Stimulated activated CD4-positive, alpha-beta T cell treated with anti-CD3 and anti-CD28 coated beads, Interleukin-4, amount 100 ng/mL, for 48 hours (primary cell): ENCODE measurements around the gene BRINP2.

Experiments
- DNase-seq, 2 donors: peaks; one replicate each; pipeline ENCODE4 v3.0.0-alpha.2; 2020; ENCODE audit warnings: low read depth in 2 of 2

The BRINP2 gene

DNA sequence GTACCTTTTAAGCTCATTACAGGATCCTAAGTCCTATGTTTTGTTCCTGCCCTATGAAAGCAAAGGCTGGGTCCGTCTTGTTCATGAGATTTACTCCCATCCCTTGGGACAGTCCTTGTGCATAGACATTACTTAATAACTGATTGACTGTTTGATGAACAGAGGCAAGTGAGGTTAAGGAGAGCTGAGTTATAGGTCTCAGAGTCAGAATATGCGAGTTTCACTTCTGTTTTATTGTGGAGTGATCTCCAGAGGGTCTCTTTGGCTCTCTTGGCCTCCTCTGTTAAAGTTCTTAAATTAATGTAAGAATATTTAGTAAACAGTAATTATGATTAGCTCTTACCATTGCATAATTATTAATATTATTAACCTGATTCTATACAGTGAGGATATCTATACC lies 52.6 kb downstream of the BRINP2 start:
- DNase-seq: no peak

- no peak for DNase-seq
Observed at GRCh38 chr1:177227978-177228692, 57.4 kb downstream of the BRINP2 start.

GRCh38 chr1:177228693-177229065 lies 57.9 kb downstream of the BRINP2 start:
- no peak for DNase-seq

DNA sequence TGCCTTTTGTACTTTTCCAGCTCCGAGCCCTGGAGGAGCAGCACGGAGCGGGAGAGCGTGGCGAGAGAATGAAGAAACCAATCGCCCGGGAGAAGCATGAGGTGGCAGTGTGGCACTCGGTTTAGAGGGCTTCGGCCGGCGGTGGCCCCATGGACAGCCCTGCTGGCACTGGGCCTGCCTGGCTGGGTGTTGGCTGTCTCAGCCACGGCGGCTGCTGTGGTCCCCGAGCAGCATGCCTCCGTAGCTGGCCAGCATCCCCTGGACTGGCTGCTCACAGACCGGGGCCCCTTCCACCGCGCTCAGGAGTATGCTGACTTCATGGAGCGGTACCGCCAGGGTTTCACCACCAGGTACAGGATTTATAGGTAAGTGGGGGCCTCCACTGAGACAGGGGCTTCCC lies 59.0 kb downstream of the BRINP2 start:
- no peak for DNase-seq

- no peak for DNase-seq
Observed at GRCh38 chr1:177230228-177231016, 59.7 kb downstream of the BRINP2 start.

DNA sequence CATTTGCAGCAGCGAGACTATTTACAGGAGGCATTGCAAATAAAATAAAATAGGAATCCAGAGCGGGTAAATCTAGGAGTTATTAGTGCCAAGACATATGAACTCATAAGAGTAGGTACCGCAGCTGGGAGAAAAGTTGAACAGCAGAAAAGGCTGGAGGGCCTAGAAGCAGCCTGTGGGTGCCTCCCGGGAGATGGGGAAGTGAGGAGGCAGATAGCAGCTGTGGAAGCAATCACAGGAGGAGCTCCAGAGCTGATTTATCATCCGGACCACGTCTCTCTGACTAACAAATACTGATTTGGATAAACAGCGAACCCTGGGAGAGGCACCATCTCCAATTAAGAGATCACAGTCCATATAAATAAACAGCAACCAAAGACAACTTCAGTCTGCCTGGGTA lies 64.6 kb downstream of the BRINP2 start:
- no peak for DNase-seq

DNA sequence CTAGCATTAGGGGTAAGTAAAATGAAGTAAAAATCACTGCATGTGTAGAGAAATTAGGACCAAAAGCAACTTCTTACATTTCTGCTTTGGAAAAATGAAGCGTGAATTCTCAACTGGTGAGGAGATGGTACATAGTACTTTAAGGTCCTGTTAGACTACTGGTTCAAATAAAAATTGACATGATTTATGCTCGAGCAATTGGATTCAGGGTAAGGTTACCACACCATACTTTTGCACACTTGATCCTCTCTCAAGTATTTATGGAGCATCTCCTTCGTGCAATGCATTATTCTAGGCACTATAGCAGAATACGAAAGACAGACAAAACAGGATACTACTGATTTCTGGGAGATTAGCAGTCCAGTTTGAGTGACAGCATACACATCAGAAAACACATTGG lies 66.2 kb downstream of the BRINP2 start:
- DNase-seq: no peak

DNA sequence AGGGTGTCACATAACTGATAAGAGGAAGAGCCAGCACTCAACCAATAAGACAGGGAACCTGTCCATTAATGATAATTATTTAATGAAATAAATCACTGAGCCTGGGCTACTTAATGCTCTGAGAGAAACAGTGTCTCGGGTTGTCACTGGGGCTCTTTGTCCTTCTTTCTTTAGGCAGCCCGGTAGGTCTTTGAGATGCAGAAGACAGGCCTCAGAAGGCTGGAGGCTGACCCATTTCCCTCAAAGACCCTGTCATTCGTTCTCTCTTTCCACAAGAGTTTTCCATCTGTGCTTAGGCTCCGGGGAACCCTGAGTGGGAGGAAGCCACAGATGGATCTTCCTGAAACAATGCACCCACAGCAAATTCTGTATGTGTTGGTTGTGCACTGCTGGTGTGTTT lies 68.2 kb downstream of the BRINP2 start:
- DNase-seq: no peak

DNA sequence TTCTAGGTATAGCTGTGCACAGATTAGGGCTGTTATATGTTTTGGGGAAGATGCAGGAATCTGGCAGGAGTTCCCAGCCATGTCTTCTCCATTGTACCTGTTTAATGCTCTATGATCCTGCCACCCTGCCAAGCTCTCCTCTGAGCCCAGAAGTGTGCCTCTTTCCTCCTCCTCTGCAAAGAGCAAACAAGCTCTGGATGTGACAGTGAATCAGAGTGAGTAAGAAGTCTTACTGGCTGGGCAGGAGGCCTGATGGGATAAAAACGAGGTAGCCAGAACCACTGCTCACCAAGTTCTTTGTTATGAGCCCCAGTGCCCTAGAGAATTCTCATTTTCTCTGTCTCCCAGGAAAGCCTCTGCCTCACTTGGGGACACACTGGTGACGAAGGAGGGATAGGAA lies 69.0 kb downstream of the BRINP2 start:
- no peak for DNase-seq

- no peak for DNase-seq
Observed at GRCh38 chr1:177243773-177244172, 73.0 kb downstream of the BRINP2 start.

GRCh38 chr1:177246710-177247580 lies 76.2 kb downstream of the BRINP2 start:
- no peak for DNase-seq

DNA sequence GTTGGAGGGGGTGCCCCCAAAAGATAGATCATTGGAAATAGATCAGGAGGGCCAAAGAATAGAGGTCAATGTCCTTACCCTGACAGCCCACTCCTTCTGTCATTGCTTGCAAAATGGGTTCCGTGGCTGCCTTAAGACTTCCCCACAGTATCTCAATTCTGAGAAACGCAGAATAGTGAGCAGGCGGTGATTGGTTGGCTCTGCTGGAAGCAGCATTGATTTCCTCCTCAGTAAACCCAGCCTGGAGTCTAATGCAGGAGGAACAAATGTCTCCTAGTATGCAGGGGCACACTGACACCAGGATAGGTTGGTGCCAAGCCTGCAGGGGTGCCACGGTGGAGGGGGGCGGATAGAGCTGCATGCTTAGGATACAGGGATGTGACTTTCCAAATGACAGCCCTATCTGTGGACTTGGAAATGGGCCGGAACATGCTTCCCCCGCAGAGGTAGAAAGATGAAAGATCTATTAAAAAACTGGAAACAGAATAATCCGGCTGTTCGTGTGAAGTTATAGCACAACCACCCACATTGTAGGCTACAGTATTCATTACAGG lies 76.9 kb downstream of the BRINP2 start:
- no peak for DNase-seq

DNA sequence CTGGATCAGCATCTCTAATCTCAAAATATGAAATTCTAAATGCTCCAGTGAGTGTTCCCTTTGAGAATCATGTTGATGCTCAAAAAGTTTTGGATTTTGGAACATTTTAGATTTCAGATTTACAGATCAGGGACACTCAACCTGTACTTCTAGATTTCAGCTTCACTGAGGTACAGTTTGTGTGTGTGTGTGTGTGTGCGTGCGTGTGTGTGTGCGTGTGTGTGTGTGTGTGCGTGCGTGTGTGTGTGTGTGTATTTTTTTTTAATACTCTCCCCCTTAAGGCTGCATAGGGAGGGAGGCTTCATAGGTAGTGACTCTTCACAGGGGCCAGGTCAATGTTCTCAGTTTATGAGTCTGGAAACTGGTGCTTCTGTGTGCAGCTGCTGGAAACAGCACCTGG lies 77.5 kb downstream of the BRINP2 start:
- DNase-seq: no peak

GRCh38 chr1:177249231-177249630 lies 78.5 kb downstream of the BRINP2 start:
- no peak for DNase-seq

DNA sequence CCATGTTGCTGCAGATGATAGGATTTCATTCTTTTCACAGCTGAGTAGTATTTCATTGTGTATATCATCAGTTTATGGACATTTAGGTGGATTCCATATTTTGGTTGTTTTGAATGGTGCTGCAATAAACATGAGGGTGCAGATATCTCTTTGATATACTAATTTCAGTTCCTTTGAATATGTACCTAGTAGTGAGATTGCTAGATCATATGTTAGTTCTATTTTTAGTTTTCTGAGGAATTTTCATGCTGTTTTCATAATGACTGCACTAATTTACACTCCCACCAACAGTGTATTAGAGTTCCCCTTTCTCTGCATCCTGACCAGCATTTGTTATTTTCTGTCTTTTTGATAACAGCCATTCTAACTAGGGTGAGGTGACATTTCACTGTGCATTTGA lies 82.1 kb downstream of the BRINP2 start:
- no peak for DNase-seq

GRCh38 chr1:177255411-177255810 lies 84.7 kb downstream of the BRINP2 start:
- no peak for DNase-seq

DNA sequence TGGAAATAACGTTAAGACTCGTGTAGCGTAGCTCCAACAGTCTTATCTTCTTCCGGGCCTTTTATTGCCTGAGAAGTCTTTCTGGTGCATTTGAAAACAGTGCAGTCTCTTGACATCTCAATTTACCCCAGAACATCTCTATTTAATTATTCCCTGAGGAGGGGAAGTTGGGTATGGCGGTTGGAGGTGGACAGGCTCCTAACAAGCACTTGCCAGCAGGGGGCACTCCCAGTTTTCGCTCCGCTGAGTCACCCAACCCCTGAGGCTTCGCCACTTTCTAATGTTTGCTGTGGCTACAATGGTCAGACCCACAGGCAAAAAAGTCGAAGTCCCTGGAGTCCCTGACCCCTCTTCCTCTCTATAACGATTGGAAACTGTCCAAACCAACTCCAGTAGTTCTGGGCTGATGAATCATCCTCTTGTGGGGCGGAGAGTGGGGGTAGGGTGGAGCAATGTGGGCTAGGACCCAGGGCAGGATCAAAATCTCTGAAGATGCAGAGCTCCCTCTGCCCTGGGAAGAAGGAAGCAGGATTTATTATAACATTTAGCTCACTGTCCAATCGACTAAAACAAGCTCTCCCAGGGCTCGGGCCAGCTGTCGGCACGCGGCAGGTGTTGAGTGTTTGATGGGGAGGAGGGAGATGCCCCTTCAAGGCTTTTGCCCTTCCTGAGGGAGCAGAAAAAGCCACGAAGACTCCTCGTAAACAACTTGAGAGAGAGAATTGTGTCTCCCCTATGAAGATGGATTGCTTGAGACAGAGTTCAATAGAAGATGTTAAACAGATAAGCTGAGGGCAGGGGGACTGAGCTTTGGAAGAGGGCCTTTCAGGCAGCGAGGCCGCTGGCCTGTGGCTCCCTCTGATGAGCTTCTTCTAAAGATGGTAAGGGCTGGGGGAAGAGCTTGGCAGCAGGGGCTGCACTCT lies 85.7 kb downstream of the BRINP2 start:
- peak in 1 of 2 donors; percentile 0 for DNase-seq

DNA sequence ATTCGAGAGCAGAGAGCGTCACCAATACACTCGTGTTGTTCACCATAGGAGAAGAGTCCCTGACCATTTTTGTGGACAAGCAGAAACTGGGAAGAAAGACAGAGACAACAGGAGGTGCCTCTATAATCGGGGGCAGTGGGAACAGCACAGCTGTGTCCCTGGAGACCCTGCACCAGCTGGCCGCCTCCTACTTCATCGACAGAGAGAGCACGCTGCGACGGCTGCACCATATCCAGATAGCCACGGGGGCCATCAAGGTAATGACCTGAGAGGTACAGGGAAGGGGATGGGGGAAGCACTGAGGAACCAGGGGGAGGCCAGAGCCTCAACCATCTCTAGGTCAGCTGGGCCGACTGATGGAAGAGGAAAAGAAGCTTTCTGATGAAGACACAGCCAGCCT lies 86.4 kb downstream of the BRINP2 start:
- no peak for DNase-seq

GRCh38 chr1:177257576-177257975 lies 86.8 kb downstream of the BRINP2 start:
- DNase-seq: no peak

DNA sequence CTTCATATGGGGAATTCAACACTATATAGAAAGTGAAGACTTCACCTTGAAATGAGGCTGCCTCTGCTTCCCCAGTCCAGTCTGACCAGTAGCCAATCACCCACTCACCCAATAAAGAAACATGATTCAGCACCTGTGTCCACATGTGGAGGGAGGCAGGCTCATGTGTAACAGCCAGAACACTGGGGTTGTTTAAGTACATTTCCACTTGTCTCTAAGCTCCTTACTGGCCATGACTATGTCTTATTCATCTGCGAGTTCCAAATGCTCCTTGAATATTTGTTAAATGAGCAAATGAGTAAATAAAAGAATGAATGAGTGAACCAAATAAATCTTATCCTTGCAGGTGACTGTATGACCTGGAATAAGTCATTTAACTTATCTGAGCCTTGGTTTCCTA lies 100.1 kb downstream of the BRINP2 start:
- DNase-seq: no peak

DNA sequence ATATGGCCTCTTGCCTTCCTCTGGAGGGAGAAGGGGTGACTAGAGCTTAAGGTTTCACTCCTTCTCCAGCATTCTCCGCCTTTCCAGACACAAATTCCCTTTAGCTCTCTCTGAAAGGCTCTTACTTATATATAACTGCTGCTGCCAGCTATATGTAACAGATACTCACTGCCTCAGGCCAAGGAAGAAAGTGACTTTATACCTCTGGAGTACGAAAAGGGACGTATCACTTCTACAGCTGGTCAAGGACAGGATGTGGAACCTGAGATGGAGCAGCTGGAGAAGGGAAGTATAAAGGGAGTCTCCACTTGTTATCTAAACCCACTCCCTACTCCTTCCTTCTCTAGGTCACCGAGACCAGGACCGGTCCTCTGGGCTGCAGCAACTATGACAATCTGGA lies 102.4 kb downstream of the BRINP2 start:
- DNase-seq: no peak
